ENCODE results near the gene JPH2. TPM values are rescaled to one million over a fixed set of nuclear protein-coding genes. Genes with fewer than 3 reads are reported as not detected.

JPH2 gene
- total and polyA plus RNA-seq, 10 of the 15 experiments (the other 5 are each of a cell fraction or from before 2014, with no cell fraction given): 0.16 TPM; not detected in 9

DNA sequence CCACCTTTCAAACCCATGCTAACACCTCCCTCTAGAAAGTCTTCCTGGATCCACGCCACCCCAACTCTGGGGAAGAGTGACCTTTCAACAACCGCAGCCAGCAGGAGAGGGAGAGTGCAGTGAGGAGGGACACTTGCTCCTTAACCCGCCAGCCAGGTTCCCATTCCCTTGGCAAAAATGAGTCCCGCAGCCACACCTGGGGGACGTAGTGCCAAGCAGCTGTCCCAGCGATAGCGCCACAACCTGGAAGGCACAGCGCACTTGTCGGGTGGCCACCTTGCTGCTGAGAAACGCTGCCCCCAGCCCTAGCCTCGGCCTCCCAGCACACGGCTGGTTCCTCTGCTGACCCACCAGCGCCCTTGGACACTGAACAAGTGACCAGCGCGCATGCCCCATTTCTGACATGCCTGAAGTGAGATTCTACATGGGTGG is 119.3 kb downstream of the JPH2 start:
- SMC1A ChIA-PET (ENCODE audit: uncharacterized antibody, unreplicated experiment): interaction anchor here (9.8 kb wide), 1 partner anchor 317 kb away, joined by 67 read pairs; no protein-coding TSS in a partner anchor
- Histone ChIP-seq H3K4me2 (ENCODE audit: control insufficient read depth, insufficient read depth) (no peak overlapping the region), H3K27me3 (replicated peaks in 1 of 2; ENCODE audit: control insufficient read depth in 2 of 2, insufficient read depth in 2 of 2, low read length in 1 of 2) (no peaks in the 10 kb centered on the region), H3K36me3 (ENCODE audit: control insufficient read depth in 2 of 2, insufficient read depth in 2 of 2, low read length in 1 of 2) (no peaks in the 10 kb centered on the region; a peak in 1 of 4 replicates), H3K9ac (ENCODE audit: control insufficient read depth, insufficient read depth, low read length) (no peak overlapping the region), H3K27ac (ENCODE audit: control insufficient read depth, insufficient read depth) (no peak overlapping the region), H4K20me1 (ENCODE audit: control insufficient read depth, insufficient read depth) (no peaks in the 10 kb centered on the region), H3K4me3 (no peak overlapping the region), H2AFZ (ENCODE audit: control insufficient read depth, low read depth, low read length) (no peak overlapping the region), H3K9me3 (replicated peaks; ENCODE audit: control insufficient read depth, insufficient read depth, low read length) (no peaks in the 10 kb centered on the region), H3K4me1 (ENCODE audit: control insufficient read depth, insufficient read depth, low read length) (peaks cover 18% of the 10 kb centered on the region), H3K79me2 (ENCODE audit: control insufficient read depth, insufficient read depth, low read length) (no peaks in the 10 kb centered on the region)
- in situ Hi-C loops (cut with MboI): no loop called here
- POLR2A ChIA-PET: interaction anchor here (0.6 kb wide), 1 partner anchor 340 kb away, joined by 4 read pairs; no protein-coding TSS in a partner anchor
- no peak for FAIRE-seq
- intact Hi-C loops (cut with micrococcal nuclease; ENCODE audit: unreplicated experiment): no loop called here
- CTCF ChIA-PET: no interaction called here
- WGBS (ENCODE audit: insufficient coverage, insufficient replicate concordance, low lambda C conversion rate, missing lambda C conversion rate): 97% methylated on average over 15 of the region's 15 CpGs
- RAD21 ChIA-PET (ENCODE audit: unreplicated experiment): no interaction called here
- ATAC-seq: no peak
- no TSS peak for BruUV-seq (replicated peaks)
- DNase-seq (ENCODE audit: low read depth, low spot score): no peak
- TF ChIP-seq, protein P1, sequence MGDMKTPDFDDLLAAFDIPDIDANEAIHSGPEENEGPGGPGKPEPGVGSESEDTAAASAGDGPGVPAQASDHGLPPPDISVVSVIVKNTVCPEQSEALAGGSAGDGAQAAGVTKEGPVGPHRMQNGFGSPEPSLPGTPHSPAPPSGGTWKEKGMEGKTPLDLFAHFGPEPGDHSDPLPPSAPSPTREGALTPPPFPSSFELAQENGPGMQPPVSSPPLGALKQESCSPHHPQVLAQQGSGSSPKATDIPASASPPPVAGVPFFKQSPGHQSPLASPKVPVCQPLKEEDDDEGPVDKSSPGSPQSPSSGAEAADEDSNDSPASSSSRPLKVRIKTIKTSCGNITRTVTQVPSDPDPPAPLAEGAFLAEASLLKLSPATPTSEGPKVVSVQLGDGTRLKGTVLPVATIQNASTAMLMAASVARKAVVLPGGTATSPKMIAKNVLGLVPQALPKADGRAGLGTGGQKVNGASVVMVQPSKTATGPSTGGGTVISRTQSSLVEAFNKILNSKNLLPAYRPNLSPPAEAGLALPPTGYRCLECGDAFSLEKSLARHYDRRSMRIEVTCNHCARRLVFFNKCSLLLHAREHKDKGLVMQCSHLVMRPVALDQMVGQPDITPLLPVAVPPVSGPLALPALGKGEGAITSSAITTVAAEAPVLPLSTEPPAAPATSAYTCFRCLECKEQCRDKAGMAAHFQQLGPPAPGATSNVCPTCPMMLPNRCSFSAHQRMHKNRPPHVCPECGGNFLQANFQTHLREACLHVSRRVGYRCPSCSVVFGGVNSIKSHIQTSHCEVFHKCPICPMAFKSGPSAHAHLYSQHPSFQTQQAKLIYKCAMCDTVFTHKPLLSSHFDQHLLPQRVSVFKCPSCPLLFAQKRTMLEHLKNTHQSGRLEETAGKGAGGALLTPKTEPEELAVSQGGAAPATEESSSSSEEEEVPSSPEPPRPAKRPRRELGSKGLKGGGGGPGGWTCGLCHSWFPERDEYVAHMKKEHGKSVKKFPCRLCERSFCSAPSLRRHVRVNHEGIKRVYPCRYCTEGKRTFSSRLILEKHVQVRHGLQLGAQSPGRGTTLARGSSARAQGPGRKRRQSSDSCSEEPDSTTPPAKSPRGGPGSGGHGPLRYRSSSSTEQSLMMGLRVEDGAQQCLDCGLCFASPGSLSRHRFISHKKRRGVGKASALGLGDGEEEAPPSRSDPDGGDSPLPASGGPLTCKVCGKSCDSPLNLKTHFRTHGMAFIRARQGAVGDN (IDR thresholded peaks at IDR 0.05): no peak
- TF ChIP-seq RAD51 (IDR thresholded peaks at IDR 0.05): no peak
- TF ChIP-seq, protein P2, sequence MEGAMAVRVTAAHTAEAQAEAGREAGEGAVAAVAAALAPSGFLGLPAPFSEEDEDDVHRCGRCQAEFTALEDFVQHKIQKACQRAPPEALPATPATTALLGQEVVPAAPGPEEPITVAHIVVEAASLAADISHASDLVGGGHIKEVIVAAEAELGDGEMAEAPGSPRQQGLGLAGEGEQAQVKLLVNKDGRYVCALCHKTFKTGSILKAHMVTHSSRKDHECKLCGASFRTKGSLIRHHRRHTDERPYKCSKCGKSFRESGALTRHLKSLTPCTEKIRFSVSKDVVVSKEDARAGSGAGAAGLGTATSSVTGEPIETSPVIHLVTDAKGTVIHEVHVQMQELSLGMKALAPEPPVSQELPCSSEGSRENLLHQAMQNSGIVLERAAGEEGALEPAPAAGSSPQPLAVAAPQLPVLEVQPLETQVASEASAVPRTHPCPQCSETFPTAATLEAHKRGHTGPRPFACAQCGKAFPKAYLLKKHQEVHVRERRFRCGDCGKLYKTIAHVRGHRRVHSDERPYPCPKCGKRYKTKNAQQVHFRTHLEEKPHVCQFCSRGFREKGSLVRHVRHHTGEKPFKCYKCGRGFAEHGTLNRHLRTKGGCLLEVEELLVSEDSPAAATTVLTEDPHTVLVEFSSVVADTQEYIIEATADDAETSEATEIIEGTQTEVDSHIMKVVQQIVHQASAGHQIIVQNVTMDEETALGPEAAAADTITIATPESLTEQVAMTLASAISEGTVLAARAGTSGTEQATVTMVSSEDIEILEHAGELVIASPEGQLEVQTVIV (IDR thresholded peaks at IDR 0.05; ENCODE audit: borderline replicate concordance, partially characterized antibody): no peak
- no peak for TF ChIP-seq ETV6 (conservative IDR thresholded peaks at IDR 0.05 in 1 of 2, IDR thresholded peaks at IDR 0.05 in 1 of 2; ENCODE audit: borderline replicate concordance in 1 of 2, low read depth in 1 of 2)
- TF ChIP-seq NFIC (IDR thresholded peaks at IDR 0.05; ENCODE audit: low read depth, low read length): no peak
- no peak for TF ChIP-seq CBX3 (IDR thresholded peaks at IDR 0.05; ENCODE audit: borderline replicate concordance, low read depth)
- TF ChIP-seq DPF2 (IDR thresholded peaks at IDR 0.05): no peak
- TF ChIP-seq, protein P3, sequence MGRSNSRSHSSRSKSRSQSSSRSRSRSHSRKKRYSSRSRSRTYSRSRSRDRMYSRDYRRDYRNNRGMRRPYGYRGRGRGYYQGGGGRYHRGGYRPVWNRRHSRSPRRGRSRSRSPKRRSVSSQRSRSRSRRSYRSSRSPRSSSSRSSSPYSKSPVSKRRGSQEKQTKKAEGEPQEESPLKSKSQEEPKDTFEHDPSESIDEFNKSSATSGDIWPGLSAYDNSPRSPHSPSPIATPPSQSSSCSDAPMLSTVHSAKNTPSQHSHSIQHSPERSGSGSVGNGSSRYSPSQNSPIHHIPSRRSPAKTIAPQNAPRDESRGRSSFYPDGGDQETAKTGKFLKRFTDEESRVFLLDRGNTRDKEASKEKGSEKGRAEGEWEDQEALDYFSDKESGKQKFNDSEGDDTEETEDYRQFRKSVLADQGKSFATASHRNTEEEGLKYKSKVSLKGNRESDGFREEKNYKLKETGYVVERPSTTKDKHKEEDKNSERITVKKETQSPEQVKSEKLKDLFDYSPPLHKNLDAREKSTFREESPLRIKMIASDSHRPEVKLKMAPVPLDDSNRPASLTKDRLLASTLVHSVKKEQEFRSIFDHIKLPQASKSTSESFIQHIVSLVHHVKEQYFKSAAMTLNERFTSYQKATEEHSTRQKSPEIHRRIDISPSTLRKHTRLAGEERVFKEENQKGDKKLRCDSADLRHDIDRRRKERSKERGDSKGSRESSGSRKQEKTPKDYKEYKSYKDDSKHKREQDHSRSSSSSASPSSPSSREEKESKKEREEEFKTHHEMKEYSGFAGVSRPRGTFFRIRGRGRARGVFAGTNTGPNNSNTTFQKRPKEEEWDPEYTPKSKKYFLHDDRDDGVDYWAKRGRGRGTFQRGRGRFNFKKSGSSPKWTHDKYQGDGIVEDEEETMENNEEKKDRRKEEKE (IDR thresholded peaks at IDR 0.05): no peak
- no peak for TF ChIP-seq SIN3A (IDR thresholded peaks at IDR 0.05; ENCODE audit: low read depth, low read length)
- no peak for TF ChIP-seq SIX5 (IDR thresholded peaks at IDR 0.05; ENCODE audit: low read depth, low read length, severe bottlenecking)
- TF ChIP-seq SMARCA5 (IDR thresholded peaks at IDR 0.05): no peak
- no peak for TF ChIP-seq RCOR1 (conservative IDR thresholded peaks at IDR 0.05; ENCODE audit: low read depth, low read length)
- TF ChIP-seq, protein P4, sequence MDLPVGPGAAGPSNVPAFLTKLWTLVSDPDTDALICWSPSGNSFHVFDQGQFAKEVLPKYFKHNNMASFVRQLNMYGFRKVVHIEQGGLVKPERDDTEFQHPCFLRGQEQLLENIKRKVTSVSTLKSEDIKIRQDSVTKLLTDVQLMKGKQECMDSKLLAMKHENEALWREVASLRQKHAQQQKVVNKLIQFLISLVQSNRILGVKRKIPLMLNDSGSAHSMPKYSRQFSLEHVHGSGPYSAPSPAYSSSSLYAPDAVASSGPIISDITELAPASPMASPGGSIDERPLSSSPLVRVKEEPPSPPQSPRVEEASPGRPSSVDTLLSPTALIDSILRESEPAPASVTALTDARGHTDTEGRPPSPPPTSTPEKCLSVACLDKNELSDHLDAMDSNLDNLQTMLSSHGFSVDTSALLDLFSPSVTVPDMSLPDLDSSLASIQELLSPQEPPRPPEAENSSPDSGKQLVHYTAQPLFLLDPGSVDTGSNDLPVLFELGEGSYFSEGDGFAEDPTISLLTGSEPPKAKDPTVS (IDR thresholded peaks at IDR 0.05; ENCODE audit: low read depth, low read length): no peak

All from GM12878 (cell line).